Stimulated activated CD8-positive, alpha-beta memory T cell treated with anti-CD3 and anti-CD28 coated beads, Interleukin-2, amount 100 ng/mL, for 1 hour (primary cell): ENCODE data around the gene BACH2.
"Not testable (repeated sequence)": the region's sequence is repeated elsewhere in the genome, so short reads cannot be mapped to it uniquely, and the experiment has no call there.

Experiments used
- DNase-seq, 2 donors: peaks; one replicate each; pipeline ENCODE4 v3.0.0-alpha.2; 2020; ENCODE audit warnings: low read depth in 2 of 2

BACH2 gene

DNA sequence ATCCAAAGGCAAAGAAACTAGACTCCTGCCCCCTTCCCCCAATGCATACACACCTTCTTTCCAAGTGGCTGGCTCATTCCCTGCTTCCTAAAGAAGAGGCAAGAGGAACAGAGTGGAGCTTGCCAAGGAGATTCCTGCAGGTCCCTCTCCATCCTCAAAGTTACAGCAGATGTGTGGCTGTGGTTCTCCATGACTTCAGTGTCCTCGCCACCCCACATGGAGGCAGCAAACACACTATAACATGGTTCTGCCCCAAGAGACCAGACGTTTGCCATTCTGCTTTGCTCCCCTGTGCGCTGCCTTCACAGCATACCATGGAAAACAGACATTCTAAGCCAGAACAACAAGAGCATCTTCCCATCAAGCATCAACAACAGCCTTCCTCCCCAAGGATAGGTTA, 84.4 kb downstream of the BACH2 start:
- no peak for DNase-seq

GRCh38 chr6:90209527-90209926, 87.1 kb downstream of the BACH2 start:
- DNase-seq = no peak

DNA sequence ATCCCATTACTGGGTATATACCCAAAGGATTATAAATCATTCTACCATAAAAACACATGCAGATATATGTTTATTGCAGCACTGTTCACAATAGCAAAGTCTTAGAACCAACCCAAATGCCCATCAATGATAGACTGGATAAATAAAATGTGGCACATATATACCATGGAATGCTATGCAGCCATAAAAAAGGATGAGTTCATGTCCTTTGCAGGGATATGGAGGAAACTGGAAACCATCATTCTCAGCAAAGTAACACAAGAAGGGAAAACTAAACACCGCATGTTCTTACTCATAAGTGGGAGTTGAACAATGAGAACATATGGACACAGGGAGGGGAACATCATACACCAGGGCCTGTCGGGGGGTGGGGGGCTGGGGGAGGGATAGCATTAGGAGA, 88.0 kb downstream of the BACH2 start:
- not testable (repeated sequence) for DNase-seq

- no peak for DNase-seq
These were observed 92.2 kb downstream of the BACH2 start for GRCh38 chr6:90204327-90205056.

- DNase-seq = no peak
These were observed 93.0 kb downstream of the BACH2 start for GRCh38 chr6:90203672-90204071.

GRCh38 chr6:90202156-90202555, 94.5 kb downstream of the BACH2 start:
- DNase-seq = no peak

GRCh38 chr6:90199900-90200299, 96.7 kb downstream of the BACH2 start:
- no peak for DNase-seq

GRCh38 chr6:90198758-90199425, 97.8 kb downstream of the BACH2 start:
- DNase-seq = no peak

DNA sequence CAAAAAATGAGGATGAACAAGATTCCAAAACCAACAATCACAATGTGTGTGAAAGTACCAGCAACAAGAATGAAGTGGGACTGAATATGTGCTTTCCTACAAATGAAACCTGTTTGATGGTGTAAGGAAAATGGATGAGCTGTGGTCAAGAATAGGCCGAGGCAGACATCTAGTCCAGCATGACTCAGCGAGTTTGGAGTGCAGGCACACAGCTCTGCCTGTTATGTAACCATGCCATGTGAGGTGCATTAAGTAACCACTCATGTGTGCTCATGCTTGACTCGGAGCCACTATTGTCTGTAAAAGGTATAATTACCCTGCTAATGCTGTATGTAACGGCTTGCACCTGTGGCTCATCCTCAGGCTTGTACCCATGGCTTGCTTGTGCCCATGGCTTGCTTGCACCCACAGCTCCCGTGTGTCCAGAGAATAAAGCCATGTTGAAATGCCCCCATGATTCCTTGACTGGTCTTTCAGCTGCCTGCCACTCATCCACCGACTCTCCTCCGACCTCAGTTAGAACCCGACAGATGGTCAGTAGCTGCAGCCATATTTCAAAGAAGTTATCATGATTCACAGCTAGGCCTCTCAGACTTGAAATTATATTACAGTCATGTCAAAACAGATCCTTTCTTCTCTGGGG, 98.7 kb downstream of the BACH2 start:
- no peak for DNase-seq

GRCh38 chr6:90195094-90195829, 101.4 kb downstream of the BACH2 start:
- no peak for DNase-seq

- no peak for DNase-seq
These were observed 102.2 kb downstream of the BACH2 start for GRCh38 chr6:90194371-90194841.

DNA sequence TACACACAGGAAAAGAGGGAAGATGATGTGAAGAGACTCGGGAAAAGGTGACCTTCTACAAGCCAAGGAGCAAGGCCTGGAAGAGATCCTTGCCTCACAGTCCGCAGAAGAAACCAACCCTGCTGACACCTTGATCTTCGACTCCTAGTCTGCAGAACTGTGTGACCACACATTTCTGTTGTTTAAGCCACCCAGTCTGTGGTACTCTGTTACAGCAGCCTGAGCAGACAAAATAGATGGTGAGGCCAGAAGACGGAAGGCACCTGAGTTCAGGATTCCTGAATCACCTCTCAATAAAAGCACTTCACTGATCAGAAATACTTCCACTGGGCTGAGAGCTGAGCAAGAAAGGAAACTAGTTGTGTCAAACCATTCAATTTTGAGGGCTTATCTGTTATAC, 103.3 kb downstream of the BACH2 start:
- DNase-seq = no peak

- no peak for DNase-seq
These were observed 103.8 kb downstream of the BACH2 start for GRCh38 chr6:90192857-90193256.

DNA sequence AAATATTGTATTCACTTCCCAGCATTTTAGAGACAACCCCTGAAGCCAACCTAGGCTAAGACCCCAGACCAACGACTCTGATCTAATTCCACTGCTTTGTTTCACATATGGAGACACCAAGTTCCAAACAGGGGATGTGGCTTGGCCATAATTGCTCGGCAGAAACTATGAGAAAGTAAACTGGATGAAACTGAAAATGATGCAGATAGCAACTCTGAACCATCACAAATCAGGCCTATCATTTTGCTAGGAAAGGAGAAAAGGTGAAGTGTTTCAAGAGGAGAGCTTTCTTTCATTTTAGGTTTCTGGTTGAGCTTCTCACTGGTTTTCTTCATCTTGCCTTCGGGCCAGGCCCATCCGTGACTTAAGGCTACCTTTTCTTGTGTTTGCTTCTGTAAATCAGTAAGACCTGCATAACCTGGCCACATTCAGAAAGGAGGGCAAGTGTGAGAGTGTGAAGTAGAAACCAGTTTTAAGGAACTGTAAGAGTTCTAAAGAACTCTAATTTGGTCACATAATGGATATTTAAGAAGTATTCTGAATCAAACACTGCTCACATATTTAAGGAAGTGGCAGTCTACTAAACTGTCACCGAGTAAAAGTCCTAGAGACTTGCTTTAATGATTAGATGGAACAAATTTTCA, 105.8 kb downstream of the BACH2 start:
- no peak for DNase-seq

GRCh38 chr6:90190131-90190530, 106.5 kb downstream of the BACH2 start:
- DNase-seq = no peak

- DNase-seq = no peak
These were observed 109.1 kb downstream of the BACH2 start for GRCh38 chr6:90187437-90188121.

DNA sequence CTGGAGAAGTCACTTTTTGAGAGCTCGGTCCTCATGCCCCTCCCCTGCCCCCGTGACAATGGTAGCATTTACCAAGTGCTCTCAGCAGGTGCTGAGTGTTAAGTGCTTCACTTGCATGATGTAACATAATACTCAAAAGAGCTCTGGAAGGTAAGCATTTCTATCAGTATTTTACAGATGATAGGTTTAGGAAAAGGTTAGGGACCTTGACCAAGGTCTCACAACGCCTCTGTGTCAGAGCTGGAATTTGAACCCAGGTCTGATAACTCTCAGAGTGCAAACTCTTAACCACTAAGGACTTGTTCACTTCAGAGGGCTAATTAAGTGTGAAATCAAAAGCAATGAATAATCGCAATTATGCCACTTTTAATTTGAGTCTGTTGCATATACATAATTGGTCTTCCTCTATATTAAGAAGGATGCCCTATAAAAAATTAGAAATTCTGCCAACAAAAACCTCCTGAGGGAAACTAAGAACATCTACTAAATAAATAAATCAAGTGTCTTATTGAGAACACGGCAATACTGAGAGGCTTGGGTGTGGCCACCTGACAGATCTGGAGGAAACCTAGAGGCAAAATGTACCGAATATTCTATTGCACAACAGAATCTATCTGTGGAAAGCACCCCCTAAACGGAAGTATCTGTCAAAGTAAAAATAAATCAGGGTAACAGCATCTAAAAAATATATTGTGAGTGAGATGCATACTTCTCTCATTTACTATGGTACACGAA, 109.8 kb downstream of the BACH2 start:
- DNase-seq = no peak

DNA sequence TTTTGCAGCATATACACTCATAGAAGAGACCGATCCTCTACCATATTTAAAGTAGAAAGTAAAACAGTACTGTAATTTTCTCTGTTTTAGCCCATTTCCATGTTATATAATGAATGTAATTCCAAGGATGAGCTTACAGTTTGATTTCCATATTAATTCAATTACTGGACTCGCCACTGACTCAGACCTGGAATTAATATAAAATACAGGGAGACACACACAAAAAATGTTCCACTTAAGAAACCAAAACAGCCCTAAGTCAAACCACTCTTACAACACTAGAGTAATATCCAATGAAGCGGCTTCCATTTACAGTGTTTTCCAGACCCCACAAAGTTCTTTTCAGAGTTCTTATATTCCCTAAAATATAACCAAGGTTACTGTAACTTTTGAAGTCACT, 110.6 kb downstream of the BACH2 start:
- no peak for DNase-seq

DNA sequence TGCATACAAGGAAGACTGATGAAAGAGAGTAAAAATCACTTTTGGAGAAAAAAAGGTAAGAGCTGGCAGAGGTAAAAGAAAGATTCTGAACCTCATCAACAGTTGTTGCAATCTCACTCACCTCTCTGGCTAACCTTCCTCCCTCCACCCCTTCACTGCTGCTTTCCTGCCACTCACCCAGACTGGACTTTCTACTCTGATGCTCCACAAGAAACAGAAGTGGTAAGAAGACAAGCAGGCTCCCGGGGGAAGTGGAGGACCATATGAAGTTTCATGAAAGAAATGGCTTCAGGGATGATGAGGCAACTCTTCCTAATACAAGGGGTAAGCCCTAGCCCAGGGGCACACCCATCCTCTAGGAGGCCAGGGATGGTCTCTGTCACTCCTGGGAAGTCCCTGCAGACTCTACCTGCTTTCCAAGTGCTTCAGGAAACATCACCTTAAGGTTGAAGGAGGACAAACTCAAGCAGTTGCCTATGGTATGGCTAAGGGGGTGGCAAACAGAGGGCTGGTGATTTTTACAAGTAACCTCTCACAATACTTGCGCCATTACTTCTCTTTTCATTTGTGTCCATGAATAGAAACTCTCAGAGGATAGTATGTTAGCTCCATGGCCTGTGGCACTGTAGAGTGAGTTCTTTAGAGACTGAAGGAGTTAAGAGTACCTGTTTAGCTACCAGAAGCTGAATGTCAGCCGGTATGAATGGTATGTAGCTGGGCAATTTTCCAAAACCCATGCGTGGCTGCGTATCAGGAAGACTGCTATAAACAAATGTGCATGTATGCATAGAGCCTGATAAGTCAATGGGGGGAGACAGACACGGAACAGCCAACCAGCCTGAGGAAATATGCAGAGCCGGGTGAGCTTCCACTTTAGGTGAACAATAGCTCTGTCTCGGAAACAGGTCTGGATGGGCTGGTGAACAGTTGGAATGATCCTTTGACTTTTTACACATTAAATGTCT, 112.0 kb downstream of the BACH2 start:
- no peak for DNase-seq
